ENCODE data around the gene BAG3. TPM values are rescaled to one million over a fixed set of nuclear protein-coding genes. Genes with fewer than 3 reads are reported as not detected.

BAG3 gene
- total and polyA plus RNA-seq, 2 of the 4 experiments (the other 2 are of a cell fraction), result 5.4 to 42.5 TPM

DNA sequence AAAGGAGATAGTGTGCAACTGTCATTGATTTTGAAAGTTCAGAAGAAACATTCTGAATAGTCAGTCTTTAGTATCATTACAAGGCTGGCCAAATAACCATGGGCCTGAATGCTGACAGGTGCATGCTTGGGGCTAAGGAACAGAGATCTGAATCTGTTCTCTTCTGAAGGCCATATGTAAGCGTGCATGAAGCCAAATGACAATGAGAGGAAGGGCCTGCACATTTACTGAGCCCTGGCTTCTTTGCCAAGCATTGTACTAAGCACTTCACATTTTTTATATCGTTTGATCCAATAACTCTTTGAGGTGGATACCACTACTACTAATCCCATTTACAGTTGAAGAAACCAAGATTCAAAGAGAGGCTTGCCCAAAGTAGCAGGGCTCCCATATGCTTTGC, 32.0 kb upstream of the BAG3 start:
- Histone ChIP-seq H3K56ac (ENCODE audit: extremely low read depth, insufficient read depth, low read length) (no peak overlapping the region), H2BK20ac (ENCODE audit: low read depth, low read length) (no peak overlapping the region), H3K9ac (ENCODE audit: low read depth, low read length) (no peak overlapping the region), H2BK5ac (ENCODE audit: low read depth, low read length, poor library complexity, severe bottlenecking) (no peak overlapping the region), H3K4me1 (ENCODE audit: control insufficient read depth, insufficient read depth, low read length) (peaks cover 8% of the 10 kb centered on the region), H3K14ac (replicated peaks; ENCODE audit: low read depth, low read length) (no peak overlapping the region), H3K27ac (ENCODE audit: insufficient read depth, low read length) (no peak overlapping the region), H3K4ac (ENCODE audit: low read depth, low read length) (no peak overlapping the region), H2AK9ac (replicated peaks; ENCODE audit: low read depth, low read length, poor library complexity) (no peak overlapping the region), H3K18ac (ENCODE audit: low read depth, low read length) (no peak overlapping the region), H3K79me1 (ENCODE audit: low read depth in 1 of 2, low read length in 2 of 2) (no peaks in the 10 kb centered on the region), H3K4me3 (ENCODE audit: insufficient read depth, low read depth, low read length) (no peak overlapping the region), H2AFZ (replicated peaks; ENCODE audit: low read length, poor library complexity) (no peak overlapping the region), H2BK15ac (ENCODE audit: low read depth, low read length) (no peak overlapping the region), H2BK120ac (ENCODE audit: low read depth, low read length) (no peak overlapping the region), H4K91ac (ENCODE audit: insufficient read depth, low read depth, low read length) (no peak overlapping the region), H3K27me3 (ENCODE audit: control insufficient read depth, insufficient read depth, low read length) (no peaks in the 10 kb centered on the region), H3K36me3 (ENCODE audit: control insufficient read depth, insufficient read depth, low read length) (no peaks in the 10 kb centered on the region), H3K4me2 (ENCODE audit: low read depth, low read length) (no peak overlapping the region), H3K23ac (ENCODE audit: low read depth, low read length) (no peak overlapping the region), H3K9me1 (ENCODE audit: insufficient read depth, low read length) (no peaks in the 10 kb centered on the region; the same call in 1 of the 2 replicates), H4K8ac (ENCODE audit: low read depth in 2 of 2, low read length in 2 of 2) (no peak overlapping the region), H3K9me3 (ENCODE audit: control insufficient read depth, insufficient read depth, low read length) (no peaks in the 10 kb centered on the region), H4K5ac (ENCODE audit: low read depth, low read length) (no peak overlapping the region), H2AK5ac (ENCODE audit: low read depth, low read length) (no peak overlapping the region), H4K20me1 (ENCODE audit: insufficient read depth, low read length) (no peaks in the 10 kb centered on the region)
- ChIA-PET CTCF (interaction anchor here (0.6 to 1.0 kb wide), 2 partner anchors 9 to 264 kb away, joined by 3 read pairs; no protein-coding TSS in a partner anchor), POLR2A (ENCODE audit: unreplicated experiment) (no interaction called here)
- 86% methylated on average over 1 of the region's 2 CpGs; no CpG with 5 or more reads in 1 of the 2 experiments for WGBS, 2 experiments (ENCODE audit: extremely low coverage in 2 of 2, insufficient read length in 1 of 2)
- TF ChIP-seq POLR2A (IDR thresholded peaks at IDR 0.05; ENCODE audit: low read depth, low read length) (no peak), MAFK (IDR thresholded peaks at IDR 0.05; ENCODE audit: low read depth, low read length) (no peak), SMC3 (IDR thresholded peaks at IDR 0.05; ENCODE audit: low read depth, low read length) (no peak), CHD1 (IDR thresholded peaks at IDR 0.05; ENCODE audit: low read depth, low read length) (no peak), MXI1 (IDR thresholded peaks at IDR 0.05; ENCODE audit: borderline replicate concordance, low read depth, low read length) (no peak), RCOR1 (IDR thresholded peaks at IDR 0.05; ENCODE audit: insufficient replicate concordance, low read length) (no peak), RFX5 (IDR thresholded peaks at IDR 0.05; ENCODE audit: low read depth, low read length) (no peak), CEBPB (IDR thresholded peaks at IDR 0.05; ENCODE audit: low read depth, low read length) (no peak), BHLHE40 (IDR thresholded peaks at IDR 0.05; ENCODE audit: low read depth, low read length) (no peak), RAD21 (IDR thresholded peaks at IDR 0.05; ENCODE audit: low read length) (no peak), FOS (IDR thresholded peaks at IDR 0.05; ENCODE audit: low read depth, low read length) (no peak), MAZ (IDR thresholded peaks at IDR 0.05; ENCODE audit: borderline replicate concordance, low read depth, low read length) (no peak), NFE2L2 (IDR thresholded peaks at IDR 0.05; ENCODE audit: low read depth, low read length) (no peak)
- TF ChIP-seq, protein P1, sequence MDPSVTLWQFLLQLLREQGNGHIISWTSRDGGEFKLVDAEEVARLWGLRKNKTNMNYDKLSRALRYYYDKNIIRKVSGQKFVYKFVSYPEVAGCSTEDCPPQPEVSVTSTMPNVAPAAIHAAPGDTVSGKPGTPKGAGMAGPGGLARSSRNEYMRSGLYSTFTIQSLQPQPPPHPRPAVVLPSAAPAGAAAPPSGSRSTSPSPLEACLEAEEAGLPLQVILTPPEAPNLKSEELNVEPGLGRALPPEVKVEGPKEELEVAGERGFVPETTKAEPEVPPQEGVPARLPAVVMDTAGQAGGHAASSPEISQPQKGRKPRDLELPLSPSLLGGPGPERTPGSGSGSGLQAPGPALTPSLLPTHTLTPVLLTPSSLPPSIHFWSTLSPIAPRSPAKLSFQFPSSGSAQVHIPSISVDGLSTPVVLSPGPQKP (IDR thresholded peaks at IDR 0.05; ENCODE audit: borderline replicate concordance, low read depth, low read length), result no peak
- TF ChIP-seq, protein P2, sequence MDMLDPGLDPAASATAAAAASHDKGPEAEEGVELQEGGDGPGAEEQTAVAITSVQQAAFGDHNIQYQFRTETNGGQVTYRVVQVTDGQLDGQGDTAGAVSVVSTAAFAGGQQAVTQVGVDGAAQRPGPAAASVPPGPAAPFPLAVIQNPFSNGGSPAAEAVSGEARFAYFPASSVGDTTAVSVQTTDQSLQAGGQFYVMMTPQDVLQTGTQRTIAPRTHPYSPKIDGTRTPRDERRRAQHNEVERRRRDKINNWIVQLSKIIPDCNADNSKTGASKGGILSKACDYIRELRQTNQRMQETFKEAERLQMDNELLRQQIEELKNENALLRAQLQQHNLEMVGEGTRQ (IDR thresholded peaks at IDR 0.05; ENCODE audit: low read depth, low read length), result no peak
- TF ChIP-seq, protein P3, sequence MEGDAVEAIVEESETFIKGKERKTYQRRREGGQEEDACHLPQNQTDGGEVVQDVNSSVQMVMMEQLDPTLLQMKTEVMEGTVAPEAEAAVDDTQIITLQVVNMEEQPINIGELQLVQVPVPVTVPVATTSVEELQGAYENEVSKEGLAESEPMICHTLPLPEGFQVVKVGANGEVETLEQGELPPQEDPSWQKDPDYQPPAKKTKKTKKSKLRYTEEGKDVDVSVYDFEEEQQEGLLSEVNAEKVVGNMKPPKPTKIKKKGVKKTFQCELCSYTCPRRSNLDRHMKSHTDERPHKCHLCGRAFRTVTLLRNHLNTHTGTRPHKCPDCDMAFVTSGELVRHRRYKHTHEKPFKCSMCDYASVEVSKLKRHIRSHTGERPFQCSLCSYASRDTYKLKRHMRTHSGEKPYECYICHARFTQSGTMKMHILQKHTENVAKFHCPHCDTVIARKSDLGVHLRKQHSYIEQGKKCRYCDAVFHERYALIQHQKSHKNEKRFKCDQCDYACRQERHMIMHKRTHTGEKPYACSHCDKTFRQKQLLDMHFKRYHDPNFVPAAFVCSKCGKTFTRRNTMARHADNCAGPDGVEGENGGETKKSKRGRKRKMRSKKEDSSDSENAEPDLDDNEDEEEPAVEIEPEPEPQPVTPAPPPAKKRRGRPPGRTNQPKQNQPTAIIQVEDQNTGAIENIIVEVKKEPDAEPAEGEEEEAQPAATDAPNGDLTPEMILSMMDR (conservative IDR thresholded peaks at IDR 0.05; ENCODE audit: low read depth, low read length), result no peak
- BruUV-seq (replicated peaks), result no TSS peak
- in situ Hi-C loops (cut with MboI; ENCODE audit: low sequenced_read_pairs) (no loop called here), dilution Hi-C loops (cut with HindIII; ENCODE audit: low sequenced_read_pairs, unreplicated experiment) (no loop called here), intact Hi-C loops (cut with micrococcal nuclease) (no loop called here)
- DNase-seq (no peak), ATAC-seq (ENCODE audit: low read depth) (no peak)
